WTC11 (cell line): Measurements from ENCODE around the gene ADAMTS2. TPM values are rescaled to one million over a fixed set of nuclear protein-coding genes. Genes with fewer than 3 reads are reported as not detected.
A peak's percentile ranks its signal among the peaks of the same experiment; 100 is the strongest.

Experiments used
- ATAC-seq: fragments of 200-7000 bp; cut with Tn5 transposase; 2 replicates; pipeline ENCODE4 v1.10.0; 2021; ENCODE audit warnings: mild to moderate bottlenecking, moderate library complexity
- CTCF ChIA-PET: fragments of 300-600 bp; sonication (Branson Sonifier 250); formaldehyde crosslinking; loops from one replicate; lab custom pipeline; 2021; ENCODE audit warnings: antibody characterized with exemption; lab: Charles Lee
- POLR2A ChIA-PET: fragments of 350-600 bp; sonication (Branson Sonifier 250); formaldehyde crosslinking; loops from one replicate; lab custom pipeline; 2021; ENCODE audit warnings: antibody characterized with exemption; lab: Charles Lee
- DNase-seq: peaks from one replicate; pipeline ENCODE4 v3.0.0; 2021; ENCODE audit warnings: low spot score
- H3K27ac Mint-ChIP-seq: 2 replicates; pipeline ENCODE4 v1.8.0; 2021; ENCODE audit warnings: mixed read lengths
- H3K27me3 Mint-ChIP-seq: 2 replicates; pipeline ENCODE4 v1.8.0; 2021; ENCODE audit warnings: low read depth, mild to moderate bottlenecking, moderate library complexity, mixed read lengths
- H3K36me3 Mint-ChIP-seq: 2 replicates; pipeline ENCODE4 v1.8.0; 2021; ENCODE audit warnings: mixed read lengths
- H3K4me1 Mint-ChIP-seq: 2 replicates; pipeline ENCODE4 v1.8.0; 2022; ENCODE audit warnings: mixed read lengths
- H3K4me3 Mint-ChIP-seq: 2 replicates; pipeline ENCODE4 v1.8.0; 2021; ENCODE audit warnings: mild to moderate bottlenecking, moderate library complexity, mixed read lengths
- H3K9me3 Mint-ChIP-seq: 2 replicates; pipeline ENCODE4 v1.8.0; 2021; ENCODE audit warnings: mixed read lengths
- AR ChIP-seq: fragments of 250-450 bp; sonication (Bioruptor Pico); IDR thresholded peaks from 2 replicates; pipeline ENCODE4 v1.9.0; 2021; ENCODE audit warnings: mild to moderate bottlenecking
- CDX4 ChIP-seq: fragments of 250-450 bp; sonication (Bioruptor Pico); IDR thresholded peaks from 2 replicates; pipeline ENCODE4 v1.9.0; 2021; ENCODE audit warnings: moderate library complexity, mild to moderate bottlenecking, inconsistent platforms, borderline replicate concordance
- FOXJ3 ChIP-seq: sonication (generic); formaldehyde crosslinking; IDR thresholded peaks from 2 replicates; pipeline ENCODE4 v1.9.0; 2021; ENCODE audit warnings: missing genetic modification reagents, mild to moderate bottlenecking, borderline replicate concordance
- FOXK1 ChIP-seq: sonication (generic); formaldehyde crosslinking; IDR thresholded peaks from 2 replicates; pipeline ENCODE4 v1.8.0; 2022; ENCODE audit warnings: mild to moderate bottlenecking, moderate library complexity, missing genetic modification reagents
- FOXP4 ChIP-seq: sonication (generic); formaldehyde crosslinking; IDR thresholded peaks from 2 replicates; pipeline ENCODE4 v1.8.0; 2022; ENCODE audit warnings: mild to moderate bottlenecking, missing genetic modification reagents
- GRHL2 ChIP-seq: fragments of 250-450 bp; sonication (Bioruptor Pico); IDR thresholded peaks from 2 replicates; pipeline ENCODE4 v1.8.0; 2022; ENCODE audit warnings: mild to moderate bottlenecking, moderate library complexity; ENCODE audit not compliant: insufficient replicate concordance, severe bottlenecking
- NFYB ChIP-seq: sonication (generic); formaldehyde crosslinking; conservative IDR thresholded peaks from 2 replicates; pipeline ENCODE4 v1.8.0; 2022; ENCODE audit warnings: low read depth, missing genetic modification reagents
- PRRX2 ChIP-seq: fragments of 250-450 bp; sonication (Bioruptor Pico); IDR thresholded peaks from 2 replicates; pipeline ENCODE4 v1.8.0; 2021; ENCODE audit warnings: mild to moderate bottlenecking
- STAT6 ChIP-seq: sonication (generic); formaldehyde crosslinking; conservative IDR thresholded peaks from 2 replicates; pipeline ENCODE4 v1.8.1; 2023; ENCODE audit warnings: mild to moderate bottlenecking, low read depth, missing genetic modification reagents, moderate library complexity
- ZBTB43 ChIP-seq: sonication (generic); formaldehyde crosslinking; IDR thresholded peaks from 2 replicates; pipeline ENCODE4 v1.8.1; 2023; ENCODE audit warnings: mild to moderate bottlenecking, missing genetic modification reagents
- ZNF396 ChIP-seq: fragments of 250-450 bp; sonication (Bioruptor Pico); IDR thresholded peaks from 2 replicates; pipeline ENCODE4 v1.8.0; 2021; ENCODE audit warnings: mild to moderate bottlenecking, moderate library complexity, borderline replicate concordance
- total RNA-seq: library from RNA; stranded (reverse); gene quantifications from 3 replicates; pipeline ENCODE4 v1.2.3, GENCODE V29; 2021

Gene ADAMTS2
- total RNA-seq, 1 experiment from 2014 or later = 11.2 TPM

GRCh38 chr5:179325296-179326031, 19.8 kb downstream of the ADAMTS2 start:
- Mint-ChIP-seq H3K4me1 (peaks cover 16% of the 10 kb centered on the region), H3K27ac (no peak overlapping the region; the same call in 1 of the 2 replicates)

More at GRCh38 chr5:179325296-179326031, 19.8 kb downstream of the ADAMTS2 start:
- TF ChIP-seq AR (no peak), STAT6 (no peak), FOXK1 (CRISPR knock-in tag) (no peak), PRRX2 (CRISPR knock-in tag) (no peak), NFYB (CRISPR knock-in tag) (no peak), ZBTB43 (CRISPR knock-in tag) (no peak), FOXJ3 (no peak), FOXP4 (CRISPR knock-in tag) (no peak), ZNF396 (CRISPR knock-in tag) (no peak), CDX4 (CRISPR knock-in tag) (no peak), GRHL2 (no peak)
- ChIA-PET POLR2A (no interaction called here), CTCF (interaction anchor here (0.9 to 2.4 kb wide), 4 partner anchors 18 to 182 kb away, joined by 3 to 9 read pairs (median 6); no protein-coding TSS in a partner anchor)
- H3K4me3 Mint-ChIP-seq = no peak overlapping the region
- no peak for ATAC-seq
- no peaks in the 10 kb centered on the region; the same call in 1 of the 2 replicates for H3K36me3 Mint-ChIP-seq
- H3K9me3 Mint-ChIP-seq = peaks cover 5% of the 10 kb centered on the region; the same call in 1 of the 2 replicates
- DNase-seq = peak; percentile 5
- peaks cover 18% of the 10 kb centered on the region for H3K27me3 Mint-ChIP-seq
